HS-27A (cell line): ENCODE results near the gene TBC1D3B.
"Not testable (repeated sequence)": the region's sequence is repeated elsewhere in the genome, so short reads cannot be mapped to it uniquely, and the experiment has no call there.

Experiments used
- DNase-seq: peaks from one replicate; pipeline ENCODE4 v3.0.0-alpha.2; 2012; ENCODE audit warnings: low read depth, missing footprints

The TBC1D3B gene

GRCh38 chr17:36201102-36201501 is 24.7 kb upstream of the TBC1D3B start:
- DNase-seq: not testable (repeated sequence)

GRCh38 chr17:36198831-36199465 is 22.5 kb upstream of the TBC1D3B start:
- no peak for DNase-seq

- no peak for DNase-seq
Observed at GRCh38 chr17:36197387-36197703, 20.9 kb upstream of the TBC1D3B start.

GRCh38 chr17:36196131-36196486 is 19.7 kb upstream of the TBC1D3B start:
- DNase-seq: no peak

- DNase-seq: no peak
Observed at GRCh38 chr17:36195434-36196130, 19.1 kb upstream of the TBC1D3B start.

- DNase-seq: not testable (repeated sequence)
Observed at GRCh38 chr17:36194832-36195433, 18.5 kb upstream of the TBC1D3B start.

GRCh38 chr17:36194147-36194831 is 17.9 kb upstream of the TBC1D3B start:
- DNase-seq: not testable (repeated sequence)

GRCh38 chr17:36193216-36193775 is 16.9 kb upstream of the TBC1D3B start:
- DNase-seq: no peak

GRCh38 chr17:36190549-36191330 is 14.3 kb upstream of the TBC1D3B start:
- not testable (repeated sequence) for DNase-seq

- not testable (repeated sequence) for DNase-seq
Observed at GRCh38 chr17:36189993-36190392, 13.6 kb upstream of the TBC1D3B start.

- no peak for DNase-seq
Observed at GRCh38 chr17:36188891-36189306, 12.5 kb upstream of the TBC1D3B start.

- not testable (repeated sequence) for DNase-seq
Observed at GRCh38 chr17:36187943-36188665, 11.7 kb upstream of the TBC1D3B start.

GRCh38 chr17:36186810-36187763 is 10.7 kb upstream of the TBC1D3B start:
- DNase-seq: not testable (repeated sequence)

GRCh38 chr17:36185416-36185815 is 9.0 kb upstream of the TBC1D3B start:
- no peak for DNase-seq

- DNase-seq: no peak
Observed at GRCh38 chr17:36184023-36184765, 7.8 kb upstream of the TBC1D3B start.

- DNase-seq: no peak
Observed at GRCh38 chr17:36183001-36183971, 6.8 kb upstream of the TBC1D3B start.

- DNase-seq: no peak
Observed at GRCh38 chr17:36182176-36183000, 6.0 kb upstream of the TBC1D3B start.
